Sigmoid colon (tissue), 4 donors: ENCODE results near the gene MEIS1.

Source experiments
- CTCF ChIP-seq, 4 experiments: fragments of 450-650 bp in 3 of 4; fragments of 200-600 bp in 1 of 4; IDR thresholded peaks; one replicate each; pipeline ENCODE4 v1.5.1; 2016 to 2019; ENCODE audit warnings: antibody characterized with exemption in 4 of 4, mild to moderate bottlenecking in 3 of 4, moderate library complexity in 2 of 4
- EP300 ChIP-seq, 4 donors: sonication (generic); formaldehyde crosslinking; IDR thresholded peaks; one replicate each; pipeline ENCODE4 v1.6.1; 2017; ENCODE audit warnings: antibody characterized with exemption in 4 of 4
- POLR2AphosphoS5 ChIP-seq, 4 donors: sonication (generic); formaldehyde crosslinking; IDR thresholded peaks; one replicate each; pipeline ENCODE4 v1.6.1; 2017; ENCODE audit warnings: antibody characterized with exemption in 4 of 4

- no peak for TF ChIP-seq CTCF (IDR thresholded peaks at IDR 0.05)
- TF ChIP-seq EP300 (IDR thresholded peaks at IDR 0.05) = no peak
- TF ChIP-seq POLR2AphosphoS5 (IDR thresholded peaks at IDR 0.05) = no peak
Measured at GRCh38 chr2:66547118-66547517, 112.2 kb downstream of the MEIS1 start.
